B cell (primary cell): Measurements from ENCODE around the gene MDC1. TPM values are rescaled to one million over a fixed set of nuclear protein-coding genes. Genes with fewer than 3 reads are reported as not detected.

Experiments
- ATAC-seq: fragments of 200-7000 bp; cut with Tn5 transposase; one replicate; pipeline ENCODE4 v1.10.0; 2021; ENCODE audit warnings: low read depth, mild to moderate bottlenecking, moderate number of reproducible peaks, moderate library complexity
- CTCF ChIA-PET: fragments of 350-600 bp; sonication (Branson Sonifier 250); formaldehyde crosslinking; loops from one replicate; lab custom pipeline; 2021; ENCODE audit warnings: antibody characterized with exemption, inconsistent platforms; lab: Charles Lee
- POLR2A ChIA-PET: fragments of 350-600 bp; sonication (Branson Sonifier 250); formaldehyde crosslinking; loops from one replicate; lab custom pipeline; 2021; ENCODE audit warnings: antibody characterized with exemption; lab: Charles Lee
- DNase-seq: peaks from one replicate; pipeline ENCODE4 v3.0.0; 2013
- H2AFZ ChIP-seq: 2 replicates; pipeline ENCODE4 v1.6.1; 2012; ENCODE audit warnings: mild to moderate bottlenecking, low read depth, low read length; ENCODE audit not compliant: insufficient read depth, poor library complexity, severe bottlenecking
- H3K27ac ChIP-seq, 2 donors: 1 replicate in 1 of 2; 2 replicates in 1 of 2; pipeline ENCODE4 v1.5.1; 2012 to 2013; ENCODE audit warnings: low read length in 2 of 2, mild to moderate bottlenecking in 2 of 2, moderate library complexity in 1 of 2
- H3K27me3 ChIP-seq, 4 experiments: fragments of 200-600 bp in 1 of 4; sonication (generic) in 1 of 4; replicated peaks in 1 of 4; 1 replicate in 2 of 4; 2 replicates in 2 of 4; pipeline versions ENCODE4 v1.6.1 to v1.7.0; 2013 to 2016; ENCODE audit warnings: low read length in 3 of 4, mild to moderate bottlenecking in 2 of 4, mixed read lengths in 1 of 4, moderate library complexity in 1 of 4; ENCODE audit not compliant: insufficient read depth in 4 of 4, control insufficient read depth in 3 of 4; ENCODE audit errors: control extremely low read depth in 1 of 4
- H3K36me3 ChIP-seq, 2 experiments: replicated peaks in 1 of 2; 1 replicate in 1 of 2; 2 replicates in 1 of 2; pipeline versions ENCODE4 v1.6.1 to v1.7.1; 2013; ENCODE audit warnings: low read length in 1 of 2; ENCODE audit not compliant: insufficient read depth in 2 of 2, control insufficient read depth in 1 of 2; ENCODE audit errors: control extremely low read depth in 1 of 2, extremely low read depth in 1 of 2
- H3K4me1 ChIP-seq, 2 donors: fragments of 200-600 bp in 1 of 2; sonication (generic) in 1 of 2; 1 replicate in 1 of 2; 2 replicates in 1 of 2; pipeline versions ENCODE4 v1.5.1 to v1.6.1; 2013 to 2017; ENCODE audit warnings: low read length in 2 of 2; ENCODE audit not compliant: control insufficient read depth in 2 of 2, insufficient read depth in 2 of 2
- H3K4me2 ChIP-seq: replicated peaks from 2 replicates; pipeline ENCODE3; 2012; ENCODE audit warnings: mild to moderate bottlenecking, low read depth, low read length; ENCODE audit not compliant: poor library complexity, severe bottlenecking
- H3K4me3 ChIP-seq, 5 experiments: fragments of 200-600 bp in 1 of 5; sonication (generic) in 1 of 5; 1 replicate in 3 of 5; 2 replicates in 2 of 5; pipeline versions ENCODE4 v1.5.1 to v1.7.0; 2011 to 2016; ENCODE audit warnings: low read length in 4 of 5, mild to moderate bottlenecking in 4 of 5, low read depth in 2 of 5, control low read depth in 1 of 5, moderate library complexity in 1 of 5; ENCODE audit not compliant: insufficient read depth in 1 of 5; ENCODE audit errors: control extremely low read depth in 1 of 5, extremely low read depth in 1 of 5
- H3K79me2 ChIP-seq: fragments of 200-600 bp; sonication (generic); one replicate; pipeline ENCODE4 v1.6.0; 2016; ENCODE audit warnings: low read length; ENCODE audit not compliant: control insufficient read depth, insufficient read depth
- H3K9ac ChIP-seq: fragments of 200-600 bp; sonication (generic); 2 replicates; pipeline ENCODE4 v1.6.1; 2017; ENCODE audit warnings: mild to moderate bottlenecking, low read length, moderate library complexity
- H3K9me3 ChIP-seq, 3 donors: one replicate each; pipeline versions ENCODE4 v1.6.1 to v1.7.1; 2013; ENCODE audit warnings: low read length in 2 of 3; ENCODE audit not compliant: control insufficient read depth in 2 of 3, insufficient read depth in 1 of 3; ENCODE audit errors: control extremely low read depth in 1 of 3
- H4K20me1 ChIP-seq: 2 replicates; pipeline ENCODE4 v1.6.0; 2012; ENCODE audit warnings: mild to moderate bottlenecking, low read length; ENCODE audit not compliant: insufficient read depth, control insufficient read depth, poor library complexity, severe bottlenecking
- H3K27ac Mint-ChIP-seq: one replicate; pipeline ENCODE4 v1.8.0; 2021; ENCODE audit warnings: mixed read lengths
- H3K27me3 Mint-ChIP-seq: one replicate; pipeline ENCODE4 v1.8.0; 2021; ENCODE audit warnings: mixed read lengths
- H3K4me1 Mint-ChIP-seq: one replicate; pipeline ENCODE4 v1.8.0; 2021; ENCODE audit warnings: mixed read lengths
- H3K4me3 Mint-ChIP-seq: one replicate; pipeline ENCODE4 v1.8.0; 2021; ENCODE audit warnings: mixed read lengths
- H3K9me3 Mint-ChIP-seq: one replicate; pipeline ENCODE4 v1.8.0; 2022; ENCODE audit warnings: mixed read lengths; ENCODE audit not compliant: insufficient read depth
- CTCF ChIP-seq: fragments of 200-600 bp; IDR thresholded peaks from one replicate; pipeline ENCODE4 v1.8.0; 2022; ENCODE audit warnings: antibody characterized with exemption, mild to moderate bottlenecking
- EZH2 ChIP-seq: IDR thresholded peaks from 2 replicates; pipeline ENCODE4 v1.6.1; 2012; ENCODE audit warnings: borderline replicate concordance, low read depth, mild to moderate bottlenecking, moderate library complexity, low read length; ENCODE audit not compliant: insufficient read depth, poor library complexity, severe bottlenecking
- WGBS: methylation state at CpG from one replicate; pipeline ENCODE4 v1.1.5; 2013; ENCODE audit warnings: missing lambda C conversion rate; ENCODE audit not compliant: insufficient coverage; 5-methylcytosine and 5-hydroxymethylcytosine counted together
- intact Hi-C: fragments of 100-400 bp; cut with micrococcal nuclease; formaldehyde crosslinking; loops from one replicate; pipeline ENCODE4 v1.10.0; 2022
- polyA plus RNA-seq: library from polyadenylated mRNA; depleted of rRNA; stranded (reverse); fragments of >200 nt; gene quantifications from 2 replicates; pipeline ENCODE4 v1.2.3, GENCODE V29; 2012
- total RNA-seq, 2 donors: library from RNA; stranded (reverse); fragments of 120-200 nt in 1 of 2; gene quantifications; 1 replicate in 1 of 2; 2 replicates in 1 of 2; pipeline versions ENCODE4 v1.2.3 to v1.2.4, GENCODE V29; 2013 to 2022

MDC1 gene
- total and polyA plus RNA-seq, 2 donors (not counting 1 experiment from before 2014, with no cell fraction given) = 24.9 to 87.4 TPM

GRCh38 chr6:30711758-30712380 is 5.2 kb downstream of the MDC1 start:
- ATAC-seq (no peak), DNase-seq (no peak)
- H3K9me3 ChIP-seq = no peaks in the 10 kb centered on the region
- H3K9ac ChIP-seq = no peak overlapping the region
- intact Hi-C loops = no loop called here
- no peak overlapping the region for H2AFZ ChIP-seq
- H3K36me3 ChIP-seq = peaks cover 5 to 58% of the 10 kb centered on the region in 2 experiments
- no peak overlapping the region for H3K4me3 ChIP-seq
- H3K27ac ChIP-seq = no peak overlapping the region
- no peak overlapping the region for H3K4me2 ChIP-seq
- no peak for TF ChIP-seq CTCF
- TF ChIP-seq EZH2 = no peak
- WGBS = no CpG with 5 or more reads among the region's 1 CpG
- Mint-ChIP-seq H3K27ac (no peak overlapping the region), H3K9me3 (no peaks in the 10 kb centered on the region), H3K27me3 (no peaks in the 10 kb centered on the region), H3K4me3 (no peak overlapping the region), H3K4me1 (peaks cover 15% of the 10 kb centered on the region)
- H3K4me1 ChIP-seq = peaks cover 7 to 8% of the 10 kb centered on the region in 2 donors
- ChIA-PET CTCF (interaction anchor here (0.7 to 3.5 kb wide), 5 partner anchors 11 to 33 kb away, joined by 3 to 20 read pairs (median 6); no protein-coding TSS in a partner anchor), POLR2A (interaction anchor here (0.6 to 1.3 kb wide), 3 partner anchors 10 to 20 kb away, joined by 3 to 5 read pairs (median 3); no protein-coding TSS in a partner anchor)
- H4K20me1 ChIP-seq = no peaks in the 10 kb centered on the region
- peaks cover 9% of the 10 kb centered on the region for H3K79me2 ChIP-seq
- no peaks in the 10 kb centered on the region for H3K27me3 ChIP-seq

- no peak overlapping the region for H3K27ac ChIP-seq
- H3K4me2 ChIP-seq = no peak overlapping the region
- H3K79me2 ChIP-seq = peaks cover 5% of the 10 kb centered on the region
- no peaks in the 10 kb centered on the region for H4K20me1 ChIP-seq
- H3K9ac ChIP-seq = no peak overlapping the region
- no peak overlapping the region for H2AFZ ChIP-seq
- H3K27me3 ChIP-seq = no peaks in the 10 kb centered on the region
- TF ChIP-seq CTCF = no peak
- TF ChIP-seq EZH2 = no peak
- POLR2A ChIA-PET = interaction anchor here (0.7 kb wide), 1 partner anchor 175 kb away, joined by 3 read pairs; the partner anchor contains the start of gene DDR1
- Mint-ChIP-seq H3K9me3 (no peaks in the 10 kb centered on the region), H3K4me3 (no peak overlapping the region), H3K27ac (no peak overlapping the region), H3K4me1 (peaks cover 6% of the 10 kb centered on the region), H3K27me3 (no peaks in the 10 kb centered on the region)
- ATAC-seq (no peak), DNase-seq (no peak)
- no CpG with 5 or more reads among the region's 2 CpGs for WGBS
- intact Hi-C loops = no loop called here
- CTCF ChIA-PET = interaction anchor here (0.8 to 2.7 kb wide), 3 partner anchors 13 to 30 kb away, joined by 5 to 10 read pairs (median 5); no protein-coding TSS in a partner anchor
- no peaks in the 10 kb centered on the region for H3K4me1 ChIP-seq
- H3K4me3 ChIP-seq = no peak overlapping the region
- H3K36me3 ChIP-seq = peaks cover 5 to 68% of the 10 kb centered on the region in 2 experiments
- no peaks in the 10 kb centered on the region for H3K9me3 ChIP-seq
Observed at GRCh38 chr6:30709101-30709868, 7.8 kb downstream of the MDC1 start.
